Dendritic cell treated with granulocyte-macrophage colony-stimulating factor and Interleukin-4, amounts not matched to agents 40 ng/mL and 50 ng/mL, for 4 days (primary cell): ENCODE measurements around the gene LIFR.
"Not testable (repeated sequence)": the region's sequence is repeated elsewhere in the genome, so short reads cannot be mapped to it uniquely, and the experiment has no call there.

ENCODE experiments used
- H3K27ac Mint-ChIP-seq: one replicate; pipeline ENCODE4 v1.8.0; 2022; ENCODE audit warnings: mild to moderate bottlenecking, mixed read lengths
- H3K27me3 Mint-ChIP-seq: one replicate; pipeline ENCODE4 v1.8.0; 2022; ENCODE audit warnings: mild to moderate bottlenecking, mixed read lengths
- H3K36me3 Mint-ChIP-seq: one replicate; pipeline ENCODE4 v1.8.0; 2022; ENCODE audit warnings: low read depth, mixed read lengths
- H3K4me1 Mint-ChIP-seq: one replicate; pipeline ENCODE4 v1.8.0; 2022; ENCODE audit warnings: low read depth, mixed read lengths
- H3K4me3 Mint-ChIP-seq: one replicate; pipeline ENCODE4 v1.8.0; 2022; ENCODE audit warnings: mild to moderate bottlenecking, moderate library complexity, mixed read lengths
- H3K9me3 Mint-ChIP-seq: one replicate; pipeline ENCODE4 v1.8.0; 2022; ENCODE audit warnings: mixed read lengths
- intact Hi-C: fragments of 100-400 bp; cut with micrococcal nuclease; formaldehyde crosslinking; loops from one replicate; pipeline ENCODE4 v1.15.0; 2022

Gene LIFR

GRCh38 chr5:38567306-38567705 is 10.9 kb upstream of the LIFR start:
- H3K27ac Mint-ChIP-seq, H3K4me3 Mint-ChIP-seq, intact Hi-C loops, H3K9me3 Mint-ChIP-seq, H3K36me3 Mint-ChIP-seq, H3K4me1 Mint-ChIP-seq: not testable (repeated sequence)
- peaks cover 15% of the 10 kb centered on the region for H3K27me3 Mint-ChIP-seq

GRCh38 chr5:38563624-38564023 is 7.2 kb upstream of the LIFR start:
- Mint-ChIP-seq H3K36me3 (no peaks in the 10 kb centered on the region), H3K27ac (no peak overlapping the region), H3K4me3 (no peak overlapping the region), H3K27me3 (peaks cover 31% of the 10 kb centered on the region), H3K4me1 (no peaks in the 10 kb centered on the region), H3K9me3 (no peaks in the 10 kb centered on the region)
- intact Hi-C loops, result no loop called here

- no peaks in the 10 kb centered on the region for H3K9me3 Mint-ChIP-seq
- H3K27me3 Mint-ChIP-seq, result peaks cover 34% of the 10 kb centered on the region
- H3K4me3 Mint-ChIP-seq, result no peak overlapping the region
- intact Hi-C loops, result no loop called here
- no peaks in the 10 kb centered on the region for H3K4me1 Mint-ChIP-seq
- no peak overlapping the region for H3K27ac Mint-ChIP-seq
- H3K36me3 Mint-ChIP-seq, result no peaks in the 10 kb centered on the region
These were observed 6.2 kb upstream of the LIFR start for GRCh38 chr5:38562444-38563210.

- Mint-ChIP-seq H3K4me3 (no peak overlapping the region), H3K9me3 (no peaks in the 10 kb centered on the region), H3K36me3 (no peaks in the 10 kb centered on the region), H3K27ac (no peak overlapping the region), H3K4me1 (no peaks in the 10 kb centered on the region), H3K27me3 (peaks cover 58% of the 10 kb centered on the region)
- intact Hi-C loops, result no loop called here
These were observed 3.0 kb upstream of the LIFR start for GRCh38 chr5:38559428-38559827.

- Mint-ChIP-seq H3K27me3 (peaks cover 62% of the 10 kb centered on the region), H3K9me3 (no peaks in the 10 kb centered on the region), H3K27ac (no peak overlapping the region), H3K4me1 (no peaks in the 10 kb centered on the region), H3K36me3 (no peaks in the 10 kb centered on the region), H3K4me3 (no peak overlapping the region)
- intact Hi-C loops, result no loop called here
These were observed 1.3 kb upstream of the LIFR start for GRCh38 chr5:38557792-38558191.

GRCh38 chr5:38557308-38557710 is 863 bp upstream of the LIFR start:
- Mint-ChIP-seq H3K27ac (no peak overlapping the region), H3K27me3 (peaks cover 65% of the 10 kb centered on the region), H3K36me3 (no peaks in the 10 kb centered on the region), H3K4me1 (no peaks in the 10 kb centered on the region), H3K9me3 (no peaks in the 10 kb centered on the region), H3K4me3 (peak overlapping the region; percentile 60)
- intact Hi-C loops, result no loop called here

GRCh38 chr5:38556088-38556598 is 303 bp downstream of the LIFR start:
- no peak overlapping the region for H3K27ac Mint-ChIP-seq
- intact Hi-C loops, result no loop called here
- no peaks in the 10 kb centered on the region for H3K4me1 Mint-ChIP-seq
- peaks cover 66% of the 10 kb centered on the region for H3K27me3 Mint-ChIP-seq
- no peaks in the 10 kb centered on the region for H3K36me3 Mint-ChIP-seq
- peak overlapping the region; percentile 30 for H3K4me3 Mint-ChIP-seq
- no peaks in the 10 kb centered on the region for H3K9me3 Mint-ChIP-seq

- Mint-ChIP-seq H3K4me1 (no peaks in the 10 kb centered on the region), H3K27ac (no peak overlapping the region), H3K9me3 (no peaks in the 10 kb centered on the region), H3K36me3 (no peaks in the 10 kb centered on the region), H3K4me3 (peak overlapping the region; percentile 30), H3K27me3 (peaks cover 70% of the 10 kb centered on the region)
- intact Hi-C loops, result no loop called here
These were observed 925 bp downstream of the LIFR start for GRCh38 chr5:38555354-38556087.

- Mint-ChIP-seq H3K4me3 (no peak overlapping the region), H3K27me3 (peaks cover 67% of the 10 kb centered on the region), H3K4me1 (no peaks in the 10 kb centered on the region), H3K36me3 (no peaks in the 10 kb centered on the region), H3K27ac (no peak overlapping the region), H3K9me3 (no peaks in the 10 kb centered on the region)
- intact Hi-C loops, result loop anchor here (5.0 kb wide), 1 partner anchor 113 kb away; no protein-coding TSS in a partner anchor
These were observed 1.6 kb downstream of the LIFR start for GRCh38 chr5:38554861-38555260.

- H3K27ac Mint-ChIP-seq, result no peak overlapping the region
- H3K9me3 Mint-ChIP-seq, result no peaks in the 10 kb centered on the region
- H3K4me1 Mint-ChIP-seq, result no peaks in the 10 kb centered on the region
- H3K27me3 Mint-ChIP-seq, result peaks cover 71% of the 10 kb centered on the region
- no peak overlapping the region for H3K4me3 Mint-ChIP-seq
- H3K36me3 Mint-ChIP-seq, result no peaks in the 10 kb centered on the region
- intact Hi-C loops, result loop anchor here (5.0 kb wide), 1 partner anchor 112 kb away; no protein-coding TSS in a partner anchor
These were observed 2.0 kb downstream of the LIFR start for GRCh38 chr5:38554403-38554802.

GRCh38 chr5:38553001-38553521 is 3.4 kb downstream of the LIFR start:
- intact Hi-C loops, result loop anchor here (5.0 kb wide), 1 partner anchor 111 kb away; no protein-coding TSS in a partner anchor
- peaks cover 69% of the 10 kb centered on the region for H3K27me3 Mint-ChIP-seq
- H3K9me3 Mint-ChIP-seq, result no peaks in the 10 kb centered on the region
- no peak overlapping the region for H3K4me3 Mint-ChIP-seq
- H3K27ac Mint-ChIP-seq, result no peak overlapping the region
- H3K36me3 Mint-ChIP-seq, result no peaks in the 10 kb centered on the region
- no peaks in the 10 kb centered on the region for H3K4me1 Mint-ChIP-seq

- H3K27ac Mint-ChIP-seq, result no peak overlapping the region
- H3K27me3 Mint-ChIP-seq, result peaks cover 57% of the 10 kb centered on the region
- intact Hi-C loops, result loop anchor here (5.0 kb wide), 1 partner anchor 109 kb away; no protein-coding TSS in a partner anchor
- no peaks in the 10 kb centered on the region for H3K36me3 Mint-ChIP-seq
- no peaks in the 10 kb centered on the region for H3K9me3 Mint-ChIP-seq
- H3K4me3 Mint-ChIP-seq, result no peak overlapping the region
- H3K4me1 Mint-ChIP-seq, result no peaks in the 10 kb centered on the region
These were observed 5.1 kb downstream of the LIFR start for GRCh38 chr5:38551030-38552017.

GRCh38 chr5:38548064-38548759 is 8.2 kb downstream of the LIFR start:
- Mint-ChIP-seq H3K27ac (no peak overlapping the region), H3K4me1 (no peaks in the 10 kb centered on the region), H3K36me3 (no peaks in the 10 kb centered on the region), H3K4me3 (no peak overlapping the region), H3K27me3 (peaks cover 44% of the 10 kb centered on the region), H3K9me3 (no peaks in the 10 kb centered on the region)
- intact Hi-C loops, result no loop called here
